Dedifferentiated amniotic fluid mesenchymal stem cell (primary cell): ENCODE measurements around the gene CD59.
"Not testable (repeated sequence)": the region's sequence is repeated elsewhere in the genome, so short reads cannot be mapped to it uniquely, and the experiment has no call there.

ENCODE experiments used
- DNase-seq: peaks from one replicate; pipeline ENCODE4 v3.0.0-alpha.2; 2016; ENCODE audit errors: extremely low spot score

CD59 gene

GRCh38 chr11:33742249-33742851 lies 6.1 kb upstream of the CD59 start:
- no peak for DNase-seq

GRCh38 chr11:33741806-33742205 lies 5.6 kb upstream of the CD59 start:
- DNase-seq = no peak

- no peak for DNase-seq
Observed at GRCh38 chr11:33737362-33737821, 1.2 kb upstream of the CD59 start.

GRCh38 chr11:33735271-33736147 lies 714 bp downstream of the CD59 start:
- no peak for DNase-seq

GRCh38 chr11:33734441-33735270 lies 1.6 kb downstream of the CD59 start:
- no peak for DNase-seq

GRCh38 chr11:33733980-33734379 lies 2.2 kb downstream of the CD59 start:
- no peak for DNase-seq

GRCh38 chr11:33731723-33732531 lies 4.3 kb downstream of the CD59 start:
- no peak for DNase-seq

GRCh38 chr11:33730716-33731115 lies 5.5 kb downstream of the CD59 start:
- DNase-seq = no peak

GRCh38 chr11:33729072-33729664 lies 7.1 kb downstream of the CD59 start:
- not testable (repeated sequence) for DNase-seq

GRCh38 chr11:33727539-33727938 lies 8.7 kb downstream of the CD59 start:
- DNase-seq = not testable (repeated sequence)

- no peak for DNase-seq
Observed at GRCh38 chr11:33725496-33725895, 10.7 kb downstream of the CD59 start.

- peak; percentile 50 for DNase-seq
Observed at GRCh38 chr11:33724644-33725035, 11.6 kb downstream of the CD59 start.

GRCh38 chr11:33723238-33723881 lies 12.9 kb downstream of the CD59 start:
- peak; percentile 51 for DNase-seq

- DNase-seq = no peak
Observed at GRCh38 chr11:33722590-33723234, 13.5 kb downstream of the CD59 start.

GRCh38 chr11:33721984-33722383 lies 14.2 kb downstream of the CD59 start:
- no peak for DNase-seq

- no peak for DNase-seq
Observed at GRCh38 chr11:33721426-33721825, 14.8 kb downstream of the CD59 start.

- DNase-seq = no peak
Observed at GRCh38 chr11:33719587-33719986, 16.6 kb downstream of the CD59 start.

- no peak for DNase-seq
Observed at GRCh38 chr11:33718440-33718839, 17.8 kb downstream of the CD59 start.

GRCh38 chr11:33716243-33716642 lies 20.0 kb downstream of the CD59 start:
- DNase-seq = no peak

- no peak for DNase-seq
Observed at GRCh38 chr11:33713856-33714398, 22.3 kb downstream of the CD59 start.
